H1 (cell line): Measurements from ENCODE around the gene HSD17B3. TPM values are rescaled to one million over a fixed set of nuclear protein-coding genes. Genes with fewer than 3 reads are reported as not detected.

Experiments
- CTCF ChIA-PET: fragments of 300-600 bp; sonication (Branson Sonifier 250); formaldehyde crosslinking; loops from one replicate; lab custom pipeline; 2021; ENCODE audit not compliant: partially characterized antibody; lab: Charles Lee
- POLR2A ChIA-PET: fragments of 300-600 bp; sonication (Branson Sonifier 250); formaldehyde crosslinking; loops from one replicate; lab custom pipeline; 2021; ENCODE audit warnings: inconsistent platforms; ENCODE audit not compliant: partially characterized antibody; lab: Charles Lee
- DNase-seq, 2 experiments: peaks; one replicate each; pipeline versions ENCODE4 v3.0.0 to v3.0.0-alpha.2; 2010 to 2022; ENCODE audit warnings: low spot score in 2 of 2, low read depth in 1 of 2, mixed read lengths in 1 of 2
- FAIRE-seq: peaks from 2 replicates; lab custom pipeline; 2011; peaks lifted over from hg19 to GRCh38; lab: Jason Lieb, UNC
- H2AFZ ChIP-seq: 2 replicates; pipeline ENCODE4 v1.8.1; 2012; ENCODE audit warnings: low read length, inconsistent platforms
- H2AK5ac ChIP-seq: 2 replicates; pipeline ENCODE4 v1.6.1; 2013; ENCODE audit warnings: low read depth, low read length
- H2BK120ac ChIP-seq: replicated peaks from 2 replicates; pipeline ENCODE3; 2013; ENCODE audit warnings: low read depth, low read length, inconsistent platforms
- H2BK12ac ChIP-seq: 2 replicates; pipeline ENCODE4 v1.6.1; 2013; ENCODE audit warnings: low read depth, low read length
- H2BK15ac ChIP-seq: 2 replicates; pipeline ENCODE4 v1.6.1; 2013; ENCODE audit warnings: low read length
- H2BK20ac ChIP-seq: 2 replicates; pipeline ENCODE4 v1.6.1; 2013; ENCODE audit warnings: low read length
- H2BK5ac ChIP-seq: 2 replicates; pipeline ENCODE4 v1.6.1; 2013; ENCODE audit warnings: low read depth, low read length
- H3K14ac ChIP-seq: 2 replicates; pipeline ENCODE4 v1.6.1; 2013; ENCODE audit warnings: inconsistent platforms; ENCODE audit not compliant: insufficient read length
- H3K18ac ChIP-seq: 2 replicates; pipeline ENCODE4 v1.6.1; 2013; ENCODE audit warnings: low read length; ENCODE audit errors: extremely low read depth
- H3K23ac ChIP-seq: 2 replicates; pipeline ENCODE4 v1.6.1; 2013; ENCODE audit warnings: inconsistent platforms; ENCODE audit not compliant: insufficient read length
- H3K23me2 ChIP-seq: 2 replicates; pipeline ENCODE4 v1.6.1; 2013; ENCODE audit warnings: low read depth, low read length
- H3K27ac ChIP-seq: 2 replicates; pipeline ENCODE4 v1.6.1; 2011; ENCODE audit warnings: low read depth, low read length, inconsistent platforms
- H3K27me3 ChIP-seq, 4 experiments: replicated peaks in 1 of 4; 1 replicate in 1 of 4; 2 replicates in 3 of 4; pipeline versions ENCODE4 v1.6.1 to v1.8.1; 2011 to 2013; ENCODE audit warnings: low read length in 3 of 4, mild to moderate bottlenecking in 3 of 4, inconsistent platforms in 2 of 4, mixed read lengths in 2 of 4, moderate library complexity in 1 of 4; ENCODE audit not compliant: control insufficient read depth in 3 of 4, insufficient read depth in 3 of 4; ENCODE audit errors: extremely low read depth in 1 of 4
- H3K36me3 ChIP-seq, 4 experiments: 2 replicates each; pipeline versions ENCODE4 v1.6.1 to v1.8.1; 2011 to 2013; ENCODE audit warnings: mild to moderate bottlenecking in 4 of 4, low read length in 3 of 4, moderate library complexity in 2 of 4, control low read depth in 1 of 4, inconsistent platforms in 1 of 4; ENCODE audit not compliant: insufficient read depth in 4 of 4, control insufficient read depth in 2 of 4
- H3K4ac ChIP-seq: replicated peaks from 2 replicates; pipeline ENCODE3; 2013; ENCODE audit warnings: low read length, low read depth, mixed read lengths, inconsistent platforms; ENCODE audit not compliant: insufficient read length
- H3K4me1 ChIP-seq, 4 experiments: replicated peaks in 1 of 4; 1 replicate in 1 of 4; 2 replicates in 3 of 4; pipeline versions ENCODE4 v1.6.1 to v1.8.1; 2011 to 2013; ENCODE audit warnings: low read length in 3 of 4, inconsistent platforms in 2 of 4, mixed read lengths in 1 of 4; ENCODE audit not compliant: insufficient read depth in 4 of 4, control insufficient read depth in 3 of 4
- H3K4me2 ChIP-seq, 2 experiments: 2 replicates each; pipeline versions ENCODE4 v1.6.1 to v1.8.1; 2011 to 2013; ENCODE audit warnings: low read depth in 2 of 2, low read length in 2 of 2, control low read depth in 1 of 2, inconsistent platforms in 1 of 2, mild to moderate bottlenecking in 1 of 2; ENCODE audit not compliant: insufficient read depth in 1 of 2
- H3K4me3 ChIP-seq, 4 experiments: fragments of 200-600, 300-600 bp in 1 of 4; sonication (generic), shearing (Covaris generic), sonication (Bioruptor Twin) in 1 of 4; 2 replicates each; pipeline versions ENCODE4 v1.5.1 to v1.8.1; 2011 to 2016; ENCODE audit warnings: low read length in 4 of 4, low read depth in 3 of 4, control low read depth in 2 of 4, inconsistent platforms in 2 of 4, mild to moderate bottlenecking in 2 of 4, mixed read lengths in 1 of 4, moderate library complexity in 1 of 4; ENCODE audit not compliant: insufficient read depth in 2 of 4; ENCODE audit errors: extremely low read depth in 1 of 4
- H3K56ac ChIP-seq: replicated peaks from 2 replicates; pipeline ENCODE3; 2013; ENCODE audit warnings: low read depth, mild to moderate bottlenecking, mixed read lengths, low read length, inconsistent platforms; ENCODE audit not compliant: insufficient read length
- H3K79me1 ChIP-seq: 2 replicates; pipeline ENCODE4 v1.6.1; 2013; ENCODE audit warnings: low read depth, low read length, control low read depth
- H3K79me2 ChIP-seq, 2 experiments: 2 replicates each; pipeline versions ENCODE4 v1.6.1 to v1.8.1; 2012 to 2013; ENCODE audit warnings: low read length in 2 of 2, mild to moderate bottlenecking in 2 of 2, inconsistent platforms in 1 of 2; ENCODE audit not compliant: insufficient read depth in 2 of 2, control insufficient read depth in 1 of 2
- H3K9ac ChIP-seq, 4 experiments: replicated peaks in 1 of 4; 1 replicate in 1 of 4; 2 replicates in 3 of 4; pipeline versions ENCODE4 v1.6.1 to v1.8.1; 2011 to 2013; ENCODE audit warnings: low read depth in 3 of 4, low read length in 3 of 4, control low read depth in 2 of 4, mild to moderate bottlenecking in 2 of 4, moderate library complexity in 2 of 4, inconsistent platforms in 1 of 4; ENCODE audit errors: extremely low read depth in 1 of 4
- H3K9me3 ChIP-seq, 2 experiments: 2 replicates each; pipeline versions ENCODE4 v1.6.1 to v1.8.1; 2012 to 2013; ENCODE audit warnings: mild to moderate bottlenecking in 2 of 2, moderate library complexity in 2 of 2, control low read depth in 1 of 2, inconsistent platforms in 1 of 2, low read depth in 1 of 2, low read length in 1 of 2, mixed read lengths in 1 of 2; ENCODE audit not compliant: insufficient read depth in 2 of 2
- H4K20me1 ChIP-seq, 2 experiments: replicated peaks in 1 of 2; 2 replicates each; pipeline versions ENCODE3 to v1.8.1; 2011 to 2013; ENCODE audit warnings: inconsistent platforms in 2 of 2, low read length in 2 of 2, mild to moderate bottlenecking in 1 of 2; ENCODE audit not compliant: insufficient read depth in 2 of 2, control insufficient read depth in 1 of 2
- H4K5ac ChIP-seq: 2 replicates; pipeline ENCODE4 v1.6.1; 2013; ENCODE audit warnings: low read length, low read depth, mixed read lengths, inconsistent platforms; ENCODE audit not compliant: insufficient read length
- H4K8ac ChIP-seq: 2 replicates; pipeline ENCODE4 v1.8.0; 2013; ENCODE audit warnings: mild to moderate bottlenecking, moderate library complexity, low read length, inconsistent platforms; ENCODE audit not compliant: insufficient read depth; ENCODE audit errors: extremely low read depth
- H4K91ac ChIP-seq: replicated peaks from 2 replicates; pipeline ENCODE3; 2013; ENCODE audit warnings: low read length, mixed read lengths, inconsistent platforms; ENCODE audit not compliant: insufficient read length
- BCL11A ChIP-seq, 2 experiments: IDR thresholded peaks; one replicate each; pipeline ENCODE4 v1.6.1; 2011; ENCODE audit warnings: low read depth in 2 of 2, low read length in 2 of 2, mild to moderate bottlenecking in 2 of 2
- CBX8 ChIP-seq: fragments of 300-800, 300-1000 bp; sonication (generic); IDR thresholded peaks from 2 replicates; pipeline ENCODE4 v1.7.1; 2016; ENCODE audit warnings: low read depth, low read length, borderline replicate concordance
- CHD1 ChIP-seq: IDR thresholded peaks from 2 replicates; pipeline ENCODE4 v1.6.1; 2012; ENCODE audit warnings: low read depth, low read length, improper control_type of control experiment
- CHD2 ChIP-seq: IDR thresholded peaks from 2 replicates; pipeline ENCODE4 v1.6.1; 2012; ENCODE audit warnings: low read length, improper control_type of control experiment
- CTBP2 ChIP-seq: IDR thresholded peaks from 2 replicates; pipeline ENCODE4 v1.7.0; 2011; ENCODE audit warnings: borderline replicate concordance, mild to moderate bottlenecking, moderate library complexity, mixed read lengths, low read length; ENCODE audit not compliant: insufficient read depth, insufficient read length
- E2F6 ChIP-seq: IDR thresholded peaks from 2 replicates; pipeline ENCODE4 v1.6.1; 2012; ENCODE audit warnings: inconsistent platforms
- MAFK ChIP-seq: IDR thresholded peaks from 2 replicates; pipeline ENCODE4 v1.6.1; 2012; ENCODE audit warnings: low read depth, mild to moderate bottlenecking, improper control_type of control experiment, low read length
- RAD21 ChIP-seq, 2 experiments: IDR thresholded peaks in 1 of 2; conservative IDR thresholded peaks in 1 of 2; 2 replicates each; pipeline ENCODE4 v1.6.1; 2011; ENCODE audit warnings: low read depth in 2 of 2, low read length in 2 of 2, improper control_type of control experiment in 1 of 2, inconsistent platforms in 1 of 2, mild to moderate bottlenecking in 1 of 2, moderate library complexity in 1 of 2
- SP2 ChIP-seq: IDR thresholded peaks from 2 replicates; pipeline ENCODE4 v1.6.1; 2012; ENCODE audit warnings: mild to moderate bottlenecking, low read length, inconsistent platforms
- SUZ12 ChIP-seq: fragments of 200-600 bp; sonication (generic); IDR thresholded peaks from 2 replicates; pipeline ENCODE4 v1.6.1; 2012; ENCODE audit warnings: mild to moderate bottlenecking, inconsistent platforms, low read length, moderate library complexity, mixed read lengths
- TAF1 ChIP-seq: IDR thresholded peaks from 2 replicates; pipeline ENCODE4 v1.6.1; 2011; ENCODE audit warnings: mild to moderate bottlenecking, low read depth, low read length
- TAF7 ChIP-seq: optimal IDR thresholded peaks from 2 replicates; pipeline ENCODE3; 2011; ENCODE audit warnings: low read depth, mild to moderate bottlenecking, inconsistent platforms, low read length, moderate library complexity, borderline replicate concordance
- WGBS, 2 experiments: shearing (Covaris generic) in 1 of 2; methylation state at CpG; one replicate each; pipeline versions ENCODE4 v1.1.6 to v1.1.7; 2013 to 2015; ENCODE audit warnings: low lambda C conversion rate in 2 of 2, mixed read lengths in 2 of 2, inconsistent platforms in 1 of 2, low coverage in 1 of 2, missing lambda C conversion rate in 1 of 2; ENCODE audit not compliant: insufficient replicate concordance in 2 of 2, insufficient coverage in 1 of 2, insufficient read length in 1 of 2; ENCODE audit errors: extremely low coverage in 1 of 2, missing lambda C conversion rate in 1 of 2; 5-methylcytosine and 5-hydroxymethylcytosine counted together
- polyA plus RNA-seq, 7 experiments: library from polyadenylated mRNA; depleted of rRNA in 3 of 7; stranded (reverse) in 5 of 7; unstranded in 2 of 7; fragments of >200 nt in 5 of 7; fragments of 200-250 nt in 2 of 7; gene quantifications; 1 replicate in 5 of 7; 2 replicates in 1 of 7; 4 replicates in 1 of 7; pipeline versions ENCODE4 v1.2.1 to v1.2.3, GENCODE V29; 2011 to 2013; ENCODE audit warnings: missing spikeins in 2 of 7, mixed read lengths in 2 of 7
- total RNA-seq: library from RNA; stranded (reverse); fragmentation: NEBNext Ultra II Directional; extraction: Animal tissue kit (Norgen Biotek cat#: 25700); gene quantifications from 2 replicates; pipeline ENCODE4 v1.2.1, GENCODE V29; 2021

HSD17B3 gene
- total and polyA plus RNA-seq, 2 of the 8 experiments (the other 6 are each of a cell fraction or from before 2014, with no cell fraction given) = not detected

- Histone ChIP-seq H3K79me1 (no peaks in the 10 kb centered on the region), H4K8ac (no peak overlapping the region), H3K4me3 (no peak overlapping the region), H3K27ac (no peak overlapping the region), H4K20me1 (no peaks in the 10 kb centered on the region), H3K9me3 (no peaks in the 10 kb centered on the region), H3K79me2 (no peaks in the 10 kb centered on the region), H2AK5ac (no peak overlapping the region), H3K36me3 (no peaks in the 10 kb centered on the region), H2AFZ (no peak overlapping the region), H3K27me3 (no peaks in the 10 kb centered on the region), H3K18ac (no peak overlapping the region), H3K23ac (no peak overlapping the region), H3K56ac (no peak overlapping the region), H4K91ac (no peak overlapping the region), H2BK5ac (no peak overlapping the region), H3K4ac (no peak overlapping the region), H3K23me2 (no peaks in the 10 kb centered on the region), H2BK120ac (no peak overlapping the region), H3K9ac (no peak overlapping the region), H2BK12ac (no peak overlapping the region), H3K4me1 (peaks cover 0 to 6% (median 2%) of the 10 kb centered on the region in 4 experiments; a peak in 2 of 7 replicates), H2BK15ac (no peak overlapping the region), H4K5ac (no peak overlapping the region), H2BK20ac (no peak overlapping the region), H3K14ac (no peak overlapping the region), H3K4me2 (no peak overlapping the region)
- FAIRE-seq = no peak
- CTCF ChIA-PET = interaction anchor here (0.7 to 1.8 kb wide), 3 partner anchors 11 to 762 kb away, joined by 3 to 4 read pairs (median 4); no protein-coding TSS in a partner anchor
- POLR2A ChIA-PET = no interaction called here
- no peak for DNase-seq
- 96% methylated on average over 2 of the region's 3 CpGs; no CpG with 5 or more reads in 1 of the 2 experiments for WGBS, 2 experiments
- TF ChIP-seq CTBP2 (no peak), BCL11A (IDR thresholded peaks at IDR 0.05; ENCODE audit: low read depth in 2 of 2, low read length in 2 of 2) (no peak), CHD2 (no peak), MAFK (no peak), CHD1 (no peak), CBX8 (no peak), E2F6 (no peak), SP2 (no peak), TAF1 (no peak), TAF7 (no peak), RAD21 (IDR thresholded peaks at IDR 0.05 in 1 of 2, conservative IDR thresholded peaks at IDR 0.05 in 1 of 2; ENCODE audit: low read depth in 2 of 2, low read length in 2 of 2) (no peak), SUZ12 (no peak)
These were observed 36.3 kb upstream of the HSD17B3 start for GRCh38 chr9:96338299-96338698.
